Loucy (cell line): ENCODE data around the gene NOSIP.

Experiments used
- EZH2phosphoT487 ChIP-seq: fragments of 200-600 bp; IDR thresholded peaks from 2 replicates; pipeline ENCODE4 v1.6.1; 2018; ENCODE audit warnings: antibody characterized with exemption, mild to moderate bottlenecking, moderate library complexity, borderline replicate concordance
- TF ChIP-seq, protein P1 (sequence below): fragments of 200-600 bp; sonication (generic); conservative IDR thresholded peaks from 2 replicates; pipeline ENCODE4 v1.5.1; 2014; ENCODE audit warnings: mild to moderate bottlenecking, antibody characterized with exemption, low read length

DNA sequence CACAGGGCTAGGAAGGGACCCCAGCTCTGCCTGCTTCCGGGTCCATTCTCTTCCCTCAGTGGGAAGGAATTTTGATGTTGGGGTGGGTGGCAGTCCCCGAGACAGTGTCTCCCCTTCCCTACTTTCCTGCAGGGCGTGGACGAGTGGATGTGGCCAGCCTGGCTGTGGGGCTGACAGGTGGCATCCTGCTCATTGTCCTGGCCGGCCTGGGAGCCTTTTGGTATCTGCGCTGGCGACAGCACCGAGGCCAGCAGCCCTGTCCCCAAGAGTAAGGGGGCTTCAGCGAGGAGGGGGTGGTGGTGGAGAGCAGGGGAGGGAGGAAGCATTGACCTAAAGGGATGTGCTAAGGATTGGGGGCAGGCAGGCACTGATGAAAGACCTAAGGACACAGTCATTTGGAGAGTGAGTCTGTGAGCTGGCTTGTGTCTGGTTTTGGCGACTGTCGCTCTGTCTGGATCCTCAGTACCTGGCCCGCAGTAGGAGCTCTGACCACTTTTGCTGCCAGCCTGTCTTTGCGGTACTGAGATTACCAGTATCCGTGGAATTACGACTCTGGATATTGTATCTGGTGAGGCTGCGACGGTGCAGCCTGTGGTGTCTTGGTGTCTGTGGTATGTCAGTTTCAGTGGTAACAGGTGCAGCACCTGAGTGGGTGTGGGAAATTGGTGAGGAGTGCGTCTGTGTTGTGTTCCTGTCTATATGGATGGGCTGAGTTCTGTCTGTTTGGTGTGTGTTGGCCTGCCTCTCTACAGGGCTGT, 8.2 kb upstream of the NOSIP start:
- TF ChIP-seq, protein P1, sequence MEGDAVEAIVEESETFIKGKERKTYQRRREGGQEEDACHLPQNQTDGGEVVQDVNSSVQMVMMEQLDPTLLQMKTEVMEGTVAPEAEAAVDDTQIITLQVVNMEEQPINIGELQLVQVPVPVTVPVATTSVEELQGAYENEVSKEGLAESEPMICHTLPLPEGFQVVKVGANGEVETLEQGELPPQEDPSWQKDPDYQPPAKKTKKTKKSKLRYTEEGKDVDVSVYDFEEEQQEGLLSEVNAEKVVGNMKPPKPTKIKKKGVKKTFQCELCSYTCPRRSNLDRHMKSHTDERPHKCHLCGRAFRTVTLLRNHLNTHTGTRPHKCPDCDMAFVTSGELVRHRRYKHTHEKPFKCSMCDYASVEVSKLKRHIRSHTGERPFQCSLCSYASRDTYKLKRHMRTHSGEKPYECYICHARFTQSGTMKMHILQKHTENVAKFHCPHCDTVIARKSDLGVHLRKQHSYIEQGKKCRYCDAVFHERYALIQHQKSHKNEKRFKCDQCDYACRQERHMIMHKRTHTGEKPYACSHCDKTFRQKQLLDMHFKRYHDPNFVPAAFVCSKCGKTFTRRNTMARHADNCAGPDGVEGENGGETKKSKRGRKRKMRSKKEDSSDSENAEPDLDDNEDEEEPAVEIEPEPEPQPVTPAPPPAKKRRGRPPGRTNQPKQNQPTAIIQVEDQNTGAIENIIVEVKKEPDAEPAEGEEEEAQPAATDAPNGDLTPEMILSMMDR: no peak
- TF ChIP-seq EZH2phosphoT487: no peak
